ENCODE measurements around the gene SLC4A8.

GRCh38 chr12:51548241-51548640 lies 123.6 kb downstream of the SLC4A8 start:
- TF ChIP-seq POLR2AphosphoS5 (IDR thresholded peaks at IDR 0.05) (no peak), CTCF (IDR thresholded peaks at IDR 0.05) (no peak)
